ENCODE results near the gene COPG1.
A peak's percentile ranks its signal among the peaks of the same experiment; 100 is the strongest.

Gene COPG1

DNA sequence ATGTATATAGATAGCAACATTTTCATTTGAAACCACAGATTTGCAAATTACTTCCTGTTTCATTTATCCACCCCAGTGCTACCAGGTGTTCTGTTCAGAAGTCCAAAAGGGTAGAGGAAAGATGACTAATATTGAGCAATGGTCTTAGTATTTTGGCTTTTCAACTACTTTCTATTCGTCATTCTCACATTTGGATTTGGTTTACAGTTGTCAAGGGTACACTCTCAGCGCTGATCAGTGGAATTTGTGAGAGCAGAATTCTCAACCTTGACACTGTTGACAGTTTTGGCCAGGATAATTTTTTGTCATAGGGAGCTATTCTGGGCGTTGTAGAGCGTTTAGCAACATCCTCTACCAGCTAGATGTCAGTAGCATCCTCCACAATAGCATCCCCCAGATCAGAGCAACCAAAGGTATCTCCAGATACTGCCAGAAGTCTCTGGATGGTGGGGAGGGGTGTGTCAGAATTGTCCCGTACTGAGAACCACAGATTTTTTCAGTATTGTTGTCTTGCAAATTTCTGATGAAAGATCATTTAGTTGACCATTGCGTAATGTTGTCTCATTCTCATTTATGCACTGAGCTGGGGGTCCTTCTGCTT, 33.4 kb downstream of the COPG1 start:
- no peak for DNase-seq

DNA sequence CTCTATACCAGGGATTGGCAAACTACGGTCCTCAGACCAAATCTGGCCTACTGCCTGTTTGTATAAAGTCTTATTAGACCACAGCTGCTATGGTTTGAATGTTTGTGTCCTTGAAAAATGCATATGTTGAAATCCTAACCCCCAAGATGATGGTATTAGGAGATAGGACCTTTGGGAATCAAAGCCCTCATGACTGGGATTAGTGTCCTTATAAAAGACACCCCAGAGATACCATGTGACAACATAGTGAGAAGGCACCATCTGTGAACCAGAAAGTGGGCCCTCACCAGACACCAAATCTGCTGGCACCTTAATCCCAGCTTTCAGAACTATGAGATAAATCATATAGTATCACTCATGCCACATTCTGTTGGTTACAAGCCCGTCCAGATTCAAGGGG, 36.7 kb downstream of the COPG1 start:
- no peak for DNase-seq

DNA sequence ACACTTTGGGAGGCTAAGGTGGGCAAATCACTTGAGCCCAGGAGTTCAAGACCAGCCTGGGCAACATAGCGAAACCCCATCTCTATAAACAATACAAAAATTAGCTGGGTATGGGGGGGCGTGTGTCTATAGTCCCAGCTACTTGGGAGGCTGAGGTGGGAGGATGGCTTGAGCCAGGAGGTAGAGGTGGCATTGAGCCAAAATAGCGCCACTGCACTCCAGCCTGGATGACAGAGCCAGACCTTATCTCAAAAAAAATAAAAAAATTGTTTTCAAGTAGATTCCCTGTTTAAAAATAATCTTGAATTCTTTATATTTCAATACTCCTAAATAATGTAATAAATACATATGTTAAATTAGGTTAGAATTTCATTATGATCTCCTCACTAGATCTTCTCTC, 39.0 kb downstream of the COPG1 start:
- no peak for DNase-seq

DNA sequence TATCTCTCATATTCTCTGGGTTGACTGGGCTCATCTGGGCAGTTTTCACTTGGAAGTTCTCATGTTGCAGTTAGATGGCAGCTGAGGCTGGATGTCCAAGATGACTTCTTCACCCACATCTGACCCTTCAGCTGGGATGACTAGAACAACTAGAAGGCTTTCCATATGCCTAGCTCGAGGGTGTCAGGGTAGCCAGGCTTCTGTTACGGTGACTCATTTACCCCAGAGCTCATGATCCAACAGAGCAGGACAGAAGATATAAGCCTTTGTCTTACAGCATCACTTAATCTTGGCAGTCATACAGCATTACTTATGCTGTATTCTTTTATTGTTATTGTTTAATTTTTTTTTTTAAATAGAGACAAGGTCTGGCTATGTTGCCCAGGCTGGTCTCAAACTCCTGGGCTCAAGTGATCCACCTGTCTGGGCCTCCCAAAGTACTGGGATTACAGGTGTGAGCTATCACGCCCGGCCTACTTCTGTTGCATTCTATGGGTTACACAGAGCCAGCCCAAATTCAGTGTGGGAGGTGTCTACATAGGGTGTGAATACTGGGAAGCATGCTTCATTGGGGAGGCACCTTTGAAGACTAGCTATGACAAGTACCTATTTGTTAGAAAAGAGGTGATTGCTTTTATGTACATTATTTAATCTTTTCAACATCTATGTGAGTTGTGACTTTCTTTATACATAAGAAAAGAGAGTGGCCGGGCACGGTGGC, 40.0 kb downstream of the COPG1 start:
- DNase-seq: no peak

DNA sequence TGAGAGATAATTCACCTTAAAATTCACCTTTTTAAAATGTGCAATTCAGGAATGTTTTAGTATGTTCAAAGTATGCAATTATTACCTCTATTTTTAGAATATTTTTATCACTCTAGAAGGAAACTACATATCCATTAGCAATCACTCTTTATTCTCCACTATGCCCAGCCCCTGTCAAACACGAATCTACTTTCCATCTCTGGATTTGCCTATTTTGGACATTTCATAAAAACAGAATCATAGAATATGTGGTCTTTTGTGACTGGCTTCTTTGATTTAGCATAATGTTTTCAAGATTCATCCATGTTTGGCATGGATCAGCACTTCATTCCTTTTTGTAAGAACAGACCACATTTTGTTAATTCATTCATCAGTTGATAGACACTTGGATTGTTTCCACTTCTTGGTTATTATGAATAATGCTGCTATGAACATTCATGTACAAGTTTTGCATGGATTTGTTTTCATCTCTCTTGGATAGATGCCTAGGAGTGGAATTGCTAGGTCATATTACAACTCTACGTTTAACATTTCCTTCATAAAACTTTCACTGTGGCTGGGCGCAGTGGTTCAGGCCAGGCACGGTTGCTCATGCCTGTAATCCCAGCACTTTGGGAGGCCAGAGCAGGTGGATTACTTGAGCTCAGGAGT, 42.0 kb downstream of the COPG1 start:
- DNase-seq: no peak

DNA sequence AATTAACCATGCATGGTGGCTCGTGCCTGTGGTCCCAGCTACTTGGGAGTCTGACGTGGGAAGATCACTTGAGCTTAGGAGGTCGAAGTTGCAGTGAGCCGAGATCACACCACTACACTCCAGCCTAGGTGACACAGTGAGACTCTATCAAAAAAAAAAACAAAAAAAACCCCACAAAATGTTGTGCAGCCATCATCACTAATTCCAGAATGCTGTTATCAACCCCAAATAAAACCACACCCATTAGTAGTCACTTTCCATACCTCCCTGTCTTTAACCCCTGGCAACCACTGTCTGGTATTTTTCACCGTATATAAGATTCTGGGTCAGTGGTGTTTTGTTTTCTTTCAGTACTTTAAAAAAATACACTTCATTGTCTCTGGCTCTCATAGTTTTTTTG, 45.9 kb downstream of the COPG1 start:
- no peak for DNase-seq

DNA sequence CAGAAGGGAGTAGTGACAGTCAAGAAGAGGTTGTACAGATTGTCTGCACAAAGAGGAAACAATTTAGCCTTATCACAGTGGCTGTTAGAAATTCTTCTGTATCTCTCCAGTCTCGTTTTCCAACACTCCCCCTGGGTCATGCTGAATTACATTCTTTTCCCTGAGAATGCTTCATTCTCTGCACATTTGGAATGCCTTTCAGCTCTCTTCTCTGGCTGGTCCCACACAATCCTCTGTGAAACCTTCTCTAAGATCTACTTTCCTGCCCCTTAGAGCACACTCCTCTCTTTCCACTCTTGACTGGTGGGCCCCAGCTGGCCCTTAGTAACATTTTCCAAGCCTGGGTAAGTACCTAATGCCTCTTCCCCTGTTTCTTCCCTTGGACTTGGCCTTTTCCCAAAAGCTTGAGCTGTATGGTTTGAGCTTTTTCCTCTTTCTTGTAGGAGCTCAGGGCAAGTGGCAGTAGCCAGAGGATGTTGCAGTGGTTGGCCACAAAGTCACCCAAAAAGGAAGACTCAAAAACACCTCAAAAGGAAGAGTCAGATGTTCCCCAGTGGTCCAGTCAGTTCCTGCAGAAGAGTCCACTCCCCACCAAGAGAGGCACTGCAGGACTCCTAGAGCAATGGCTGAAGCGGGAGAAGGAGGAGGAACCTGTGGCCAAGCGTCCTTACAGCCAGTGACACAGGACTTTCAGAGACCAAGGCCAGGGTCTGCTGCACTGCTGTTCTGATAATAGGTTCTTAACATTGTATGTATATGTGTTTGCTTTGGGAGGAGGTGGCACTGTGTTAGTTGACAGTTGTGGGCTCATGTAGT, 54.9 kb downstream of the COPG1 start:
- DNase-seq: no peak

DNA sequence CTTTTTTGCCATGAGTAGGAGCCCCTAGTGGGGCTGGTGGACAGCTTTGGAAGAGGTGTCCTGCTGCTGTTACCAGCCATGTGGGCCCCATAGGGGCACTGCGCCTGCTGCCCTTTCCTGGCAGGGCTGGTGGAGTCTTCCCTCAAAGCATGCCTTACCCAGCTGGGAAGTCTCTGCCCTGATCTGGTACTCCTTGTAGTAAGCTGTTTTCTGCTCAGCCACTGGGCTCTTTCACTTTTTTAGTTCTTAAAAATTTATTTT, 55.5 kb downstream of the COPG1 start:
- DNase-seq: no peak

DNA sequence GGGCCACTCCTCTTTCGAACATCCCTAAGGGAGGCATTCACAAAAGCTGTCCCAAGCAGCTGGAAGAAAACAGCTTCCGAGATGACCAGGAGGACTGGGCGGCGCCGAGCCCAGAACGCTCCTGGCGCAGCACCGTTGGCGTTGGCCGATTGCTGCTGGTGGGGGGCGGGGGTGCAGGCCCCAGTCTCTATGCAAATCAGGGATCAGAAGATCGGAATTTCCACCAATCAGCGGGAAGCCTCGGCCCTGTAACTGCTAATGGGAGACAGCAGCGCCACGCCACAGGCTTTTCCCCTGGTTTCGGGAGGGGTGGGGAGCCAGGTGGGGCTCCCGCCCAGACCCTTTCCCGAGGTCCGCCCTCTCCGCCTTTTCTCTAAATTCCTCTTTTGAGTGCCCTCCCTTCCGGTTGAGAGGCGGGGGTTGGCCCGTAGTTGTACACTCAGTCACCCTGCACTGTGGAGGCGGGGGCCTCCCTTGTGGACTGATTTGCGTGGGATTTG, 56.2 kb downstream of the COPG1 start:
- peak; percentile 87 for DNase-seq

DNA sequence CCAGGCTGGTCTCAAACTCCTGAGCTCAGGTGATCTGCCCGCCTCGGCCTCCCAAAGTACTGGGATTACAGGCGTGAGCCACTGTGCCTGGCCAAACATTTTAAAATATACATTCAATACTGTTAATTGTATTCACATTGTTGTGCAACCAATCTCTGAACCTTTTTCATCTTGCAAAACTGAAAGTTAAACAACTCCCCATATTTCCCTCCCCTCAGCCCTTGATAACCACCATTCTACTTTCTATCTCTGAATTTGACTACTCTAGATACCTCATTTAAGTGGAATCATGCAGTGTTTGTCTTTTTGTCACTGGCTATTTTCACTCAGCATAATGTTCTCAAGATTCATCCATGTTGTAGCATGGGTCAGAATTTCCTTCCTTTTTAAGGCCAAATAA, 59.2 kb downstream of the COPG1 start:
- no peak for DNase-seq

DNA sequence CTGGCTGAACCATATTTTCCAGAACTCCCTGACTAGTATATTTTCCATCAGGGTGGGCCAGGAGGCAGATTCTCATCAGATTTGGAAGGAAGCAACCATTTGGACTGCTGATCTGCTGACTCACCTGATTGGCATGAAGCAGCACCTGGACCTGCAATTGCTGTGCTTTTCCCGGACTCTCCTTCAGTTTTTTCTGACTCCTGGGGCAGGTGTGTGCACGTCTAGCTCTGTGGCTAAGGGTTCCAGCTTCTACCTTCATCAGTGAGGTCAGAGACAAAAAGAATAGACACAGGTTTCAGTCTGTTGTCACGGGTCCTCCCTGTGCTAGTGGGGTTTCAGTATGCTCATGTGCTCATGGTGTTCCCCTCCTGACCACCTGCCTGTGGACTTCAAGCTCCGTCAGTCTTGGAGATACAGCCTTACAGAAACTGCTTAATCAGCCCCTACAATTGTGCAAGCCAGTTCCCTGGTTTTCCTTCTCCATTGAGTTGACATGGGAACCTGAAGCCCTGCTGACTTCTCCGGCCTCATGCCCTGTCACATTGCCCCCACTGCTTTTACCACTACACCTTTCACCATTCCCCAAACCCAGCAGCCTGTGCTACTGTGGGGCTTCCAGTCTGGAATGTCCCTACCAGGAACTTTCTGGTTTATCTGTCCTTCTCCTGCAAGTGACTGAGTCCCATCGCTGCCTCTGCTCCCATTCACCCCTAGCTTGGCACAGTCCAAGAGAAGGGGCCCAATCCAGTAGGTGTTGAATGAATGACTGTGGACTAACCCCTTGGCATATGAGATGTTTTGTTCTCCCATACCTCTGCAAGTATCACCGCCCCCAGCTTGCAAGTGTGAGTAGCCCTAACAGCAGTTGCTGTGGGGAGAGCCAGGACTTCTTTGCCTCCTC, 61.0 kb downstream of the COPG1 start:
- peak; percentile 22 for DNase-seq

DNA sequence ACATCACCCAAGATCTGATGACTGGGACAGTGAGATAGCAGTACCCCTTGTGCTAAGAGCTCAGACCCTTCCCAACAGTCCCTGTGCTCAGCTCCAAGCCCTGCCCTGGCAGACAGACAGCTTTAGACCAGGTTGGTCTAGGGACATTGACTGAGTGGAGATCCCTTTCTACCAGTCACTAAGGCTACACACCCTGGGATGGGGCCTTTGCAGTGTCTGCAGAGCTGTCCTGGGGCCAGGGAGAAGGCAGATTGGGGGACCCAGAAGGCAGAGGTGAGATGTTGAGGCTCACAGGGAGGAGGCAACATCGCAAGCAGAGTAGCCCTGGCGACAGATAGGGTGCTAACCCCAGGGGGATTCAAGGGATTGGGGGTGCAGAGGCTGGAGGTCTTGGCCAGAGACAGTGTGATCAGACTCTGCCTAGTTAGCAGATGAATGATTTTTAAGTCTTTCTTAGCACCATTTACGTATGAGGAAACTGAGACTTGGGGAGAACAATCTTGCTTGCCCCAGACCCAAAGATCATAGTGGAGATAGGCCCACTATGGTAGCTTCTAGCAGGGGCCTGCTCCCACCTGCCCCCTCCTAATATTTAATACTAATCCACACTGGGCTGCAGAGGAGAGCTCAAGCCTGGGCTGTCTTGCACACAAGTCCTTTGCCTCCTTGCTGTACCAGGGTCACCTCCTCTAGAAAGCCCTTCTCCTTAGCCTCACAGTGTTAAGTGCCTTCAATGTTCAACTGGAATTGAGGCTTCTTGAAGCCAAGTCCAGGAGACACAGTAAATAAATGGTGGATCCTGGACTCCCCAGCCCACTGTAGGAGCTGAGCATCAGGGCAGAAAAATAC, 61.9 kb downstream of the COPG1 start:
- DNase-seq: no peak

DNA sequence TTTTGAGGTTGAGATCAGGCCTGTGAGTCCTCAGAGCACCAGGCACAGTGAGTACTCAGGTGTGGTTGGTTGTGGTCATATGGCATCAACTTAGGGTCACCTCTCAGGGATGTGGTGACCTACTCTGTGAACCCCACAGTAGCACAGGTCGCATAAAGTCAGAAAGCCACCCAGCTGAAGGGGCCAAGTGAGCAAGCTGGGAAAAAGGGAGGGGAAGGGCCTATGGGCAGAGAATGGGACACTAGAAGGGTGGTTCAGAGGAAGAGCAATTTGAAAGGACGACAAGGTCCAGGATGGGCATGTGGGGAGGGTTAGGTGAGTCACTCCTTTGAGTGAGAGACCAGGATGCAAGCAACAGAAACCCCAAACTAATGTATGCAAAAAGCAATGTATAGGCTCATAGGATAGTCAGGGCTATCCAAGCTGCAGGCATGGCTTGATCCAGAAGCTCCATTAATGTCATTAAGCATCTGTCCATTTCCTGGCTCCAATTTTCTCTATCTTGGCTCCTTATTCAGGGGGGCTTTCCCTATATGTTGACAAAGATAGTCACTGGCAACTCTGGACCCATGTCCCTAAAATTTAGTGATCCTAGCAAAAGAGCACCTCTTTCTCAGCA, 62.7 kb downstream of the COPG1 start:
- DNase-seq: no peak

DNA sequence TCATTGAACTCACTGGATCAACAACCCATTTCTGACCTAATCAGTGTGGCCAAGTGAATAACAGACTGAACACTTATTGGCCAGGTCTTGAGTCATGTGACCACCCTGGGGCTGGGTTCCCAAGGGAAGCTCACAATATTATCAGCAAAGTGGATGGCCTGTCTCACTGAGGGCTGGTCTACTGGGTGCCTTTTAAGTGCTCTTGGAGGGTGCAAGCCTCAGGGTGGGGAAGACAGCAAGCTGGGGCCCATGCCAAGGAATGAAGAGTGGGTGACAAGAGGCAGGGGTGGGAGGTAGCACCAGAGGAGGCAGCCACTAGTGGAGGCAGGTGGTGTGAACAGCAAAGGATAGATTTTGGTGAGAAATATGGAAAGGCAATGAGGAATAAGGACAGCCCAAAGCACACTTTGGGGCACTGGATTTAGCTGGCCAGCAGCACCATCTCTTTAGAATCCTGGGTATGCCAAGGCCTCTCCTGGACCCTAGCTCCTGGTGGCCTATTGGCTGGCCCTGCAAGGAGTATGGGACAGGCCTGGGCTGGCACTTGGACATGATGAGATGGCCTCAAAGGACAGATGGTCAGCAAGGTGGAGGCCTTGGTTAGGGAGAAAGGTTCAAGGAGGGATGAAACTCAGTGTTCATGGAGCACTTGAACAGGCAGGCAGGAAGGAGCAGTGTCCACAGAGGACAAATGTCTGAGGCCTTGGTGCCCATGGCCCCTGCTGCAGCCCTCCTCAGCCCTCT, 63.4 kb downstream of the COPG1 start:
- DNase-seq: no peak

DNA sequence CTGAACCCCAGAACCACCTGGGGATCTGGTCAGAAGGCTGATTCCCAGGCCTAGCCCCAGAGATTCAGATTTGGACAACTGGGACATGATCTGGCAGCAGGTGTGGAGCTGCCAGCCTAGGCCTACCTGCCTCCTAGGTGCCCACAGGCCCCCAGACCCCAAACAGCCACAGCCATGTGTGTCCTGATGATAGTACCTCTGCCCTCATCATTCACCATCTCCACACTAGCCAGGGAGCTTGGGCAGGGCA, 63.9 kb downstream of the COPG1 start:
- no peak for DNase-seq

DNA sequence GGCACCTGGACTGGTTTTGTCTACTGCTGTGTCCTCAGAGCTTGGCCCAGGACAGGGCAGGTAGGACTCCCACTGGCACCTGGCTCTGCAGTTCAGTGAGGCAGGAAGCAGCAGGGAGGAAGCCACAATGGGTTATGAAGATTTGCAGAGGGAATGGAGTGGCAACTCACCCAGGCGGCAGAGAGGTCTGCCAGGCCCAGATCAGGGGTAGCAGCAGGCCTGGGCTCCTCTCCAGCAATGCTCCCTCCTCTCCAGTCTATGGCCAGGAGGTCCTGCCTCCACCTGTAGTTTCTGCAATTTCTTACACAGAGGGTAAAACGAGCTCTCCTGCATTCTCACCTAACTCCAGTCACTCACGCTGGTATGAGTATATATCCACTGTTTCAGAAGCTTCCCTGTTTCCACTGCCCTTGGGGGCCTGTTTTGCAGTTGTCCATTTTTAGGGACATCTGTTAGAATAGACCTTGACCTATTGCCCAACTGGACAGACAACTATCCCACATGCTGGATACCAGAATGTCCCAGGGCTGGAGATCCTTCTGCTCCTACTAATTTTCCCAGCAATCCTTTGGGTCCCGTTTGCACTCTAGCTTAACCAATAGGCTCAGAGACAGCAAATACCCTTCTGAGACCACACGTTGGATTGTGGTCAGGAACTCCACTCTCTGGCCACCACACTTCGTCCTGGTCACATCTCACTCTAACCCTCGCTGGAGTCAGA, 64.4 kb downstream of the COPG1 start:
- peak; percentile 39 for DNase-seq

DNA sequence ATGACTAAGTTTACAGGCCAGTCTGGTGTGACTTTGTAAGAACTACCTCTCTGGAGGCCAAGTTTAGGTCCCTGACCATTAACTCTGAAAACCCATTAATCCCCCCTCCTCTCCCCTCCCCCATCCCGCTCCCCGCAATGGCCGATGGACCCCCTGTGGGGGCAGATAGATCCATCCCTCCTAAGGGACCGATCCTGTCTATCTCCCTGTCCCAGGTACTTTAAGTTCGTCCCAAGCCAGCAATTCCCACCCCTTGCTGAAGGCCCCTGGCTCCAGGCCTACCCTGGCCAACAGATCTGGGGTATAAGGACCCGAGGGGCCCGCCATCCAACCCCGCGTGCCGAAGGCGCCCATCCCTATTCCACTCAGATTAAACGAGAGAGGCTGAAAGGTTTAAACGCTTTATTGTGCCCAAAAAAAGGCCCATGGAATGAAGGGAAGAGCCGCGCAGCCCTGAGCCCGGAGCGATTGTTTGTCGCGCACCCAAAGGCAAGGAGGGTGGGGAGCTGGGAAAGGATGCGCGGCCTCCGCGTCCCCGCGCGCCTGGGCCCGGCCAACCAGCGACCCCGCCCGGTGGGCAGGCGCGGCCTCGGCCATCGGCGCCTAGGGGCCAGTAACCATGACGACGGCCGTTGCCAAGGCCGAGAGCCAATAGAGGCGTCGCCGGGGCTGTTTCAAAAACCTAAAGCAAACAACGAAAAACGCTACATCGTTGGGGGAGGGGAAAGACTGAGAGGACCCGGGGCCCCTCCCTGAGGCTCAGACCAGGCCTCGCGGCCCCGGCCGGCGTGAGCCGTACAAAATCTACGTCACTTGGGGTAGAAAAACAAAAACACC, 65.2 kb downstream of the COPG1 start:
- peak; percentile 100 for DNase-seq

DNA sequence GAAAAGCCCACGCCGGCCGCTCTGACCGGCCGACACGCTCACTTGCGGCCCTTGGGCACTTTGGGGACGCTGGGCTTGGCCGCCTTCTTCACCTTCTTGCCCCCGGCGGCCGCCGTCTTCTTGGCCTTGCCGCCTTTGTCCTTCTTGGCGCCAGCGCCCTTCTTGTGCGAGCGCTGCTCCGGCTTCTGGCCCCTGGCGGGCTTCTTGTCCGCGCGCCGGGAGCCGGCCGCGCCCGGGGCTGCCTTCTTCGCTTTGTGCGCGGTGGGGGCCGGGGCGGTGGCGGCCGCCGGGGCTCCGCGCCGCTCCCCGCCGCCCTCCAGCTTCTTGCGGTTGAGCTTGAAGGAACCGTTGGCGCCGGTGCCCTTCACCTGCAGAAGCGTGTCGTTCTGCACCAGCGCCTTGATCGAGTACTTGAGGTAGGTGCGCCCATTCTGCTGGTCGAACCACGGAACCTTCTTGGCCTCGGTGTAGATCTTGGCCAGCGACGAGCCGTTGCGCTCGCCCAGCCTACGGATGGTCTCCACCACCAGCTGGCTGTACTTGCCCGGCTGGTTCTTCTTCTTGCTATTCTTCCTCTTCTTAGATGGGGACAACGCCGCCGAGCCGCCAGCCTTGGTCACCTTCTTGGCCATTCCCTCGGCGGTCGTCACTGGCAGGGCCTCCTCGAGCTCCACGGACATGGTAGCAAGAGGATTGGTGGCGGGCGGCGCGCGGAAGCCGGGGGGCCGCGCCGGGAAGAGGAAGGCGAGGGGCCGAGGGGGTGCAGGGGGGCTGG, 66.0 kb downstream of the COPG1 start:
- DNase-seq: peak; percentile 80

DNA sequence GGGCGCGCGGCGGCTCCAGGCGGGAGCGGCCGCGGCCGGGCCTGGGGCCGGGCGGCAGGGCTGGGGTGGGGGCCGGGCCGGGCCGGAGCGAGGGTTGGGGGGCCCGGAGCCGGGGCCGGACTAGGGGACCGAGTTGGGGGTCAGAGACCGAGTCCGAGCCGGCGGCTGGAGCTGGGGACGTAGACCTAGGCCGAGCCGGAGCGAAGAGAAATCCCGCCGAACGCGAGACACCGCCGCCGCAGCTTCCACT, 66.5 kb downstream of the COPG1 start:
- no peak for DNase-seq

All from NCI-H146 (cell line).